SK-MEL-5 (cell line): ENCODE measurements around the gene FUS. TPM values are rescaled to one million over a fixed set of nuclear protein-coding genes. Genes with fewer than 3 reads are reported as not detected.

Experiments used
- DNase-seq: peaks from one replicate; pipeline ENCODE4 v3.0.0-alpha.2; 2016; ENCODE audit warnings: low read depth, low spot score
- in situ Hi-C: cut with HindIII; loops from 2 replicates; pipeline ENCODE4 v1.10.0; 2016; ENCODE audit warnings: low sequenced_read_pairs, high pct_unique_total_duplicates, low pct_unique_long_range_greater_than_20kb
- small RNA-seq, 2 experiments: library from RNA; depleted of rRNA; stranded (forward); fragments of <200 nt; gene quantifications; one replicate each; pipeline ENCODE3, GENCODE V24; 2014
- total RNA-seq: library from RNA; depleted of rRNA; stranded (reverse); fragments of >200 nt; shearing (Covaris generic); gene quantifications from 2 replicates; pipeline ENCODE4 v1.2.3, GENCODE V29; 2014; rRNA removed

Gene FUS
- total RNA-seq, 1 experiment from 2014 or later, result 24.1 TPM

DNA sequence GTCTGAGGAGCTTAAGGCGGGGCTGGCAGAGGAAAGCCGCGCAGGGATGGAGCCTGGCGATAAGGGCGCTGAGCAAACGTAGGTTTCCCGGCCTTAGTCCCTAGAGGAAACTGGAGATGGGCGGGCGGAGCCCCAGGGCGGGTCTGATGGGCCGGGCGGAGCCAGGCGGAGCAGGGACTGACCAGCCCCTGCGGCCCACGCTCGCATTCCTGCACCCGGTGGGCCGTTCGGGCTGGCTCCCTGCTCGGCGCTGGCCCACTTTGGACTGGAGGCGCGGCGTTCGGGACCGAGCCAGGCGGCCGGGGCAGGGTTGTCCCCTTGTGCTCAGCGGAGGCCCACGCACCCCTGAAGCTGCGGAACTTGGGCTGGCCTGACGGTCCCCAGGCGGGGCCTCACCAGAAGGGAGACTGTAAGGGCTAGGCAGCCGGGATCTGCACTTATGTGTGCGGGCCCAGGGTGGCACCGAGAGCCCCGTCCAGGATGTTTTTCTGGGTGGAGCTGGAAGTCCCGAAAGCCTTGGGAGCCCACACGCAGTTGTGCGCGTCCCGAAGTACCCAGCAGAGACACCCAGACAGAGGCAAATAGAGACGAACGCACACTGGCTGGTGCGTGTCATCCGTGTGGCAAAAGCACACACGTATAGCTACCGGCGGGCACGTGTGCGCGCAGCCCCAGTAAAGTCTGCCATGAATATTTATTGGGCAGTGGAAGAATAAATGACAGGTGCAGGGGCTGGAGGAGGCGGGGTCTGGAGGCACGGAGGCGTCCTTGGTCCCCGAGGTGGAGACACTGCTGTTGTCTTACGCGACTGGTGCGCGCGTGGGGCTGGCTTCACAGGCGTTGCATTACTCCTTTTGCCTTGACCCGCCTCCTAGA, 35.6 kb downstream of the FUS start:
- DNase-seq, result no peak

GRCh38 chr16:31216422-31217135, 36.6 kb downstream of the FUS start, which contains the start of gene PYDC1:
TSS of gene PYDC1 (minus strand) at chr16:31217135. CDS start at chr16:31217028, 107 bp downstream.
- no peak for DNase-seq
- in situ Hi-C loops, result no loop called here

More for the DNA sequence above, 35.6 kb downstream of the FUS start:
- in situ Hi-C loops, result no loop called here

DNA sequence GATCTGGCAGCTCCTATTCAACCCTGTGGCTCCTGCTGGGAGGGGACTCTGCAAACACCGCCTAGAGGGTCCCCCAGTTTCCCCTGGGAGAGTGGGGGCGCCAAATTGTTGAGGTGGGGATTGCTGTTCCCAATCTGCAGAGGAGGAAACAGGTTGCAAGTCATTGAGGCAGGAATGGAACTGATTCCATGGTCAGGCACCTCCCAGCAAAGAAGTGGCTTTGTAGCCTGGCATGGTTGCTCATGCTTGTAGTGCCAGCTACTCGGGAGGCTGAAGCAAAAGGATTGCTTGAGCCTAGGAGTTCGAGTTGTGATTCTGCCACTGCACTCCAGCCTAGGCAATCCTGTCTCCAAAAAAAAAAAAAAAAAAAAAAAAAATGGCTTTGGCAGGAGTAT, 37.2 kb downstream of the FUS start:
- no peak for DNase-seq
- in situ Hi-C loops, result no loop called here

GRCh38 chr16:31219154-31219741, 39.3 kb downstream of the FUS start:
- in situ Hi-C loops, result no loop called here
- no peak for DNase-seq

- in situ Hi-C loops, result no loop called here
- peak; percentile 43 for DNase-seq
These were observed 41.6 kb downstream of the FUS start for GRCh38 chr16:31221357-31222160.

DNA sequence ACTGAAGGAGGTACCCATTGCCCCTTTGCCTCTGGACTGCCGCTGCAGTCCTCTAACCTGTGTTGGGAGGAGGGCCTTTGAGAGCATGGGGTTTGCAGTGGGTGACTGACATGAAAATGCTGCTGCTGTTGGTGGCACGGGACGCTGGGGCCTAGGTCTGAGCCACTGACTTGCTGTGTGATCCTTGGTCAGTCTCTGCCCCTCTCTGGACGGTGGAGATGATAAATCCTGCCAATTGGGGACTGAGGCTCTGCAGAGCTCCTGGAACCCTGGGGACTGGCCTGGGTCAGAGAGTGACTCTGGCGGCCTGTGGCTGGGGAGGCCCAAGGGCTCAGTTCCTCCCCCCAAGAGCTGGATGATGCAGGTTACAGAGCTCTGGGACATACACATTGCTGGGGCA, 43.1 kb downstream of the FUS start:
- in situ Hi-C loops, result no loop called here

DNA sequence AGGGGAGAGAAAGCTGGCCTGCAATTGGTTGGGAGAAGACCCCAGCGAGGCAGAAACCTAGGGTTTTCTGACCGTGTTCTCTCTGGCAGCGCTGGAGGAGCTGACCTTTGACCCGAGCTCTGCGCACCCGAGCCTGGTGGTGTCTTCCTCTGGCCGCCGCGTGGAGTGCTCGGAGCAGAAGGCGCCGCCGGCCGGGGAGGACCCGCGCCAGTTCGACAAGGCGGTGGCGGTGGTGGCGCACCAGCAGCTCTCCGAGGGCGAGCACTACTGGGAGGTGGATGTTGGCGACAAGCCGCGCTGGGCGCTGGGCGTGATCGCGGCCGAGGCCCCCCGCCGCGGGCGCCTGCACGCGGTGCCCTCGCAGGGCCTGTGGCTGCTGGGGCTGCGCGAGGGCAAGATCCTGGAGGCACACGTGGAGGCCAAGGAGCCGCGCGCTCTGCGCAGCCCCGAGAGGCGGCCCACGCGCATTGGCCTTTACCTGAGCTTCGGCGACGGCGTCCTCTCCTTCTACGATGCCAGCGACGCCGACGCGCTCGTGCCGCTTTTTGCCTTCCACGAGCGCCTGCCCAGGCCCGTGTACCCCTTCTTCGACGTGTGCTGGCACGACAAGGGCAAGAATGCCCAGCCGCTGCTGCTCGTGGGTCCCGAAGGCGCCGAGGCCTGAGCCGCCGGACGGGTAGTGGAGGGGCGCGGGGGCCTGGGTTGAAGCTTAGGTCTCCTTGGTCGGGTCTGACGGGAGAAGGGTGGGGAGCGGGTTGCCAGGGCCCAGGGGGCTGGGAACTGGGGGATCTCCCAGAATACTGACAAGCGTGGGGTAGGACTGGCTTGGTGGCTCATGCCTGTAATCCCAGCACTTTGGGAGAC, 44.4 kb downstream of the FUS start:
- in situ Hi-C loops, result no loop called here
- DNase-seq, result no peak

More for the DNA sequence above, 43.1 kb downstream of the FUS start:
- DNase-seq, result no peak

DNA sequence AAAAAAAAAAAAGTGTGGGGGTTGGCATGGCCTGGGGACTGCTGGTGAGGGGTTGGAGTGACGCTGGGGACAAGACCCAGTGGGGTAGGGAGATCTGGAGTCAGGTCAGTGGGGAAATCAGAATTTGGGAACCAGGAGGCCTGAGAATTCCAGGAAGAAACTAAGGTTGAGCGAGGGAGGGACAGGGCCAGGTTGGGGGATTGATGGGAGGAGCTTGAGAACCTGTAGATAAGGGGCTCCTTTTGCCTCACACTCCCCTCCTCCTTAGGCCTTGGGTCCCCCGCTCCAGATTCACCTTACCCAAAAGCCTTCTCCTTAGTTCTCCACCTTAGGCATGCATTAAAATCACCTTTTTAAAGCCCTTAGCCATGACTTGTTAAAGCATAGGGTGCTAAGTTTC, 45.3 kb downstream of the FUS start:
- in situ Hi-C loops, result no loop called here
- DNase-seq, result no peak

DNA sequence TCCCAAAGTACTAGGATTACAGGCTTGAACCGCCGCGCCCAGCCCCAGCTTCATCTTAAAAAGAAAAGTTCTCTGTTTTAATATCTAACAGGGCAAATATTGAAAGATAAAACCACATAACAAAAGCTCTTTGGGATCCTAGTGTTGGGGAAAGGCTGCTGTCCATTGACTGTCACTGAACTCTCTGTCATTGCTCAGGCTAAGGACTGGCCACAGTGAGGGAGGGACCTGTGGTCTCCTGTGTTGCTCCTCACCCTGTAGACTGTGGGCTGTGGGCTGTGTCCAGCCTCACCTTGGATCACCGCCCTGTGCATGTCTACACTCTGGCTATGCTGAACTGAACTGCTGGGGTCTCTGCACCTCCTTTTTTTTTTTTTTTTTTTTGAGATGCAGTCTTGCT, 48.3 kb downstream of the FUS start:
- DNase-seq, result no peak

GRCh38 chr16:31229501-31229900, 49.6 kb downstream of the FUS start:
- DNase-seq, result no peak
- in situ Hi-C loops, result no loop called here

More for the DNA sequence above, 48.3 kb downstream of the FUS start:
- in situ Hi-C loops, result no loop called here

DNA sequence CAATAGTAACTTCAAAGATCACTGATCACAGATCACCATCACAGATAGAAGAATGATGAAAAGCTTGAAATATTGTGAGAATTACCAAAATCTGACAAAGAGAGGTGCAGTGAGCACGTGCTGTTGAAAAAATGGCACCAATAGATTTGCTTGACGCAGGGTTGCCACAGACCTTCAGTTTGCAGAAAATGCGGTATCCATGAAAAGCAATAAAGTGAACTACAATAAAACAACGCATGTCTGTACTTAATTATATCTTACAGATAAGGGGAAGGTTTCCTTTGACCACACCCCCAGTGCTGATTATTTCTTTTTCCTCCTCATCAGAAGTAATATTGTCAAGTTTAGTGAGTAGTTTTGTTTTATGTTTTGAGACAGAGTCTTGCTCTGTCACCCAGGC, 58.1 kb downstream of the FUS start:
- no peak for DNase-seq
- in situ Hi-C loops, result no loop called here

Small RNA genes lying within 50 kb of the gene (small RNA-seq; reads per million reads assigned to genes)
- 0 reads per million in 2 experiments for gene AC009088.4
- 0 reads per million in 2 experiments for gene NDUFA3P6

Other genes with a start within 250 kb of the FUS start
- 35.2 and 43.9 TPM in 2 replicates for gene ORAI3, start 231.1 kb upstream of the FUS start, total RNA-seq
- gene SETD1A, start 222.4 kb upstream of the FUS start, total RNA-seq, result 1.8 and 4.0 TPM in 2 replicates
- gene HSD3B7, start 194.9 kb upstream of the FUS start, total RNA-seq, result 4.3 and 5.2 TPM in 2 replicates
- gene STX1B, start 169.5 kb upstream of the FUS start, total RNA-seq, result 0.13 TPM in 1 of 2 replicates, not detected in the other
- 9.6 and 10.5 TPM in 2 replicates for gene STX4, start 146.6 kb upstream of the FUS start, total RNA-seq
- gene ZNF668, start 105.9 kb upstream of the FUS start, total RNA-seq, result 9.3 TPM in 2 replicates
- 9.0 and 9.3 TPM in 2 replicates for gene ZNF646, start 105.7 kb upstream of the FUS start, total RNA-seq
- gene PRSS53, start 91.2 kb upstream of the FUS start, total RNA-seq, result 0.40 and 0.50 TPM in 2 replicates
- gene VKORC1, start 85.3 kb upstream of the FUS start, total RNA-seq, result 206 and 219 TPM in 2 replicates
- 23.6 and 27.2 TPM in 2 replicates for gene BCKDK, start 71.8 kb upstream of the FUS start, total RNA-seq
- gene KAT8, start 62.5 kb upstream of the FUS start, total RNA-seq, result 26.9 and 34.3 TPM in 2 replicates
- gene PRSS8, start 44.4 kb upstream of the FUS start, total RNA-seq, result not detected in 2 replicates
- gene PRSS36, start 30.1 kb upstream of the FUS start, total RNA-seq, result 0.05 and 0.50 TPM in 2 replicates
- gene PYCARD, start 22.6 kb downstream of the FUS start, total RNA-seq, result 123 and 141 TPM in 2 replicates
- 0.16 TPM in 1 of 2 replicates, not detected in the other for gene TRIM72, start 34.0 kb downstream of the FUS start, total RNA-seq
- not detected in 2 replicates for gene PYDC1, start 37.0 kb downstream of the FUS start, total RNA-seq
- gene ITGAM, start 79.8 kb downstream of the FUS start, total RNA-seq, result 0.21 and 0.58 TPM in 2 replicates
- gene ITGAX, start 175.0 kb downstream of the FUS start, total RNA-seq, result 1.2 and 1.6 TPM in 2 replicates
- gene ITGAD, start 213.2 kb downstream of the FUS start, total RNA-seq, result 0.13 TPM in 2 replicates
- not detected in 2 replicates for gene COX6A2, start 248.2 kb downstream of the FUS start, total RNA-seq